GM19438 (cell line): ENCODE results near the gene ATAD1.
"Not testable (repeated sequence)": the region's sequence is repeated elsewhere in the genome, so short reads cannot be mapped to it uniquely, and the experiment has no call there.

Experiments
- ATAC-seq: cut with Tn5 transposase; IDR thresholded peaks from one replicate; pipeline ENCODE4 v1.9.1; 2021; ENCODE audit warnings: low read depth; ENCODE audit not compliant: unreplicated experiment

Gene ATAD1, protein sequence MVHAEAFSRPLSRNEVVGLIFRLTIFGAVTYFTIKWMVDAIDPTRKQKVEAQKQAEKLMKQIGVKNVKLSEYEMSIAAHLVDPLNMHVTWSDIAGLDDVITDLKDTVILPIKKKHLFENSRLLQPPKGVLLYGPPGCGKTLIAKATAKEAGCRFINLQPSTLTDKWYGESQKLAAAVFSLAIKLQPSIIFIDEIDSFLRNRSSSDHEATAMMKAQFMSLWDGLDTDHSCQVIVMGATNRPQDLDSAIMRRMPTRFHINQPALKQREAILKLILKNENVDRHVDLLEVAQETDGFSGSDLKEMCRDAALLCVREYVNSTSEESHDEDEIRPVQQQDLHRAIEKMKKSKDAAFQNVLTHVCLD

DNA sequence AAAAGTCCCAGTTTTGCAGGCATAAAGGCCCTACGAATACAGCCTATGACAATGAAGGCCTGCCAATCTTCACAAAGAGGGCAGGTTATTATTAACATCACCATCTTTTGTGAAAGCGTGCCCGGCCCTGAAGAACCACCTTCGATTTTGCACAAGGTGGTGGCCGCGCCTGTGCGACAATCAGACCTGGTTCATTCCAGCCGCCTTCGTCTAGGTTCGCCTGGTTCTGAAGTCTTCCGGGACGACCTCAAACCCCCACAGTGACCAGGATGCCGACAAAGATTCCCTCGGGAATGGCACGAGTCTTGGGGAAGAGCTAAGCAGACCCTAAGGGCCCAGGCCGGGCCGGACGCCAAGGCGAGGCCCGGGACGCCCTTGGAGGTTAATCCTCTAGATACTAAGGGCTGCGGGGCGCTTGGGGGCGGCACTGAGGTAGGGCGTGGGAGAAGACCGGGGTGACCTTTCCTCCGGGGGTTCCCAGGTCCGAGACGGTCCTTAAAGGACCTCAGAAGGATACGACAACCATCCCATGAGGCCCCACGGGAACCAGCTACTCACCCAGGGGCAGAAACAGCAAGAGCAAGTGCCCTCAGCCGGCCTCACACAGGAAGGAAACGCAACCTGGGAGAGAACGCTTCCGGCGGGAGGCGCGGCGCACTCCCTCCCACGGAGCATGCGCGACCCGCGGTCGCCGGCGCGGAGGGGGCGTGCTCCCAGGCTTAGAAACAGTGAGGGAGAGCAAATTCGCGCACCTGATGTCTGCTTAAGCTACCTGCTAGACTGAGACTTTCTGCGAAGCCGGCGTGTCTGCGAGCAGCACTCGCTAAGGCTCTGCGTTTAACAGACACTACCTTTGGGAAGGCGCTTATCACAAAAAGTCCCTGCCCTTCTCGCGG is at the start of gene ATAD1:
Gene ATAD1, minus strand, starts transcription at position 618 of the 896 bp plus-strand sequence. CDS start 3,627 bp downstream, outside the sequence.
- peak; percentile 81 for ATAC-seq

DNA sequence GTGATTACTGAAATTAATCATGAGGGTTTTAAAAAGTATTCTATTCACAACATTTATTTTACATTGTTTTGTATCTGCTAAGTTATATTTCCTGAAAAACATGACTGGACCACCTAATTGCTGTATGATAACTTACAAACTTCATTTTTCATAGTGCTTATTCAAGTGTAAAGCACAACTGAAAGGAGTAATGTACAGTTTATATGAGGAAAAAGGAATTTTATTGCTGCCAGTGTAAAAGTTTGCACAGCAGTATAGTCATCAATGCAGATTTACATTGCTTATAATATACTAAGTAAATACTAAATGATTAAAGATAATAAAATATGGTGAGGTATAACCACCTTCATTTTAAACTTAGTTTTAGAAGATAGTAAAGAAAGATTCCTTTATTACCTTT is 49.4 kb upstream of the ATAD1 start:
- no peak for ATAC-seq

DNA sequence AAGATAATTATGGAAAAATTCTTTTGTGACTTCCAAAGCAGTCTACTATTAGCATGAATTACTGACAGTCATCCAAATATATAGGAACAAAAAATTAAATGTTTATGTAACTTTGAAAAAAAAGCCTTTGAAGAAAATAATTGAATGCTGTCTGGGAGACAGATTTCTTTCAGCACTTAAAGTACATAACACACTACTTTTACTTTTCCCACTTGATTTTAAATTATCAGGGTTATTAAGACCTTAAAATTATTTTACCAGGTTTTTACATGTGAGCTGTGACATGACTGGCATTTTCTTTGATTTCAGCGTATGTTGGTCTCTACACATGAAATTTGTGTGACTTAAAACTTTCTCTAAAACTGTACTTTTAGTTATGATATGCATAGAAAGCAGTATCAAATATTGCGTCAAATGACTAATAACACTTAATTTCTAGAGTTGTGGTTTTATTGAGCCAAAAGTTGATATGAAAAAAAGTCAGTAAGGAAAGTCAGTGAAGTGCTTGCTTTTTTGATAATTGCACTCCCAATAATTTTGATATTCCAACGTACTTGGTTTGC is 48.5 kb upstream of the ATAD1 start:
- no peak for ATAC-seq

DNA sequence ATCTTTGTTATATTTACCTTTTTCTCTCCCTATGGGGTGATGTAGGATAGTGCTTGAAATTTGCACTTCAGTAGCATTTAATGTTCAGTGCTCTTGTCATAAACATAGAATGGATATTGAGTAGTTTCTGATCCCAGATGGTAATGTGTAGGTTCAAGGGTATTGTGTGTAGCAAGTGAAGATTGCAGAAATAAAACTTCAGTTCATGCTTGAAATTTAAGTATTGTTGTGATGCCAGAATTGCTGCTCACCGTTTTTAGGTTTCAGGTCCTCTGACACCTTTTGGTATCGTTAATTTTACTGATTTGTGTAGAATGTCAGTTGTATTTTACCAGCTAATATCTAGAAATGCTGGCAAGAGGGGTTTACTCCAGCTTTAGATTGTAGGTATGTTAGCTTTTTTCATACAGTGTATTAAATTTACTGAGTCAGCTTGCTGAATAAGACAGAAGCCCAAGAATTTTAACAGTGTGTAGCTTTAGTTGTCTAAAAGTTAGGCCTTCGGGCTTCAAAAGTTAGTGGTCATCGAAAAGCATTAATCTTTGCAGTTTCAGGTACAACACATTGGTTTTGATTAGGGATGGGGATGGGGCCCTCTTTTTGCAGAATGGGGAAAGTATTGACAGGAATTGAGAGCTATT is 47.3 kb upstream of the ATAD1 start:
- ATAC-seq, result no peak

DNA sequence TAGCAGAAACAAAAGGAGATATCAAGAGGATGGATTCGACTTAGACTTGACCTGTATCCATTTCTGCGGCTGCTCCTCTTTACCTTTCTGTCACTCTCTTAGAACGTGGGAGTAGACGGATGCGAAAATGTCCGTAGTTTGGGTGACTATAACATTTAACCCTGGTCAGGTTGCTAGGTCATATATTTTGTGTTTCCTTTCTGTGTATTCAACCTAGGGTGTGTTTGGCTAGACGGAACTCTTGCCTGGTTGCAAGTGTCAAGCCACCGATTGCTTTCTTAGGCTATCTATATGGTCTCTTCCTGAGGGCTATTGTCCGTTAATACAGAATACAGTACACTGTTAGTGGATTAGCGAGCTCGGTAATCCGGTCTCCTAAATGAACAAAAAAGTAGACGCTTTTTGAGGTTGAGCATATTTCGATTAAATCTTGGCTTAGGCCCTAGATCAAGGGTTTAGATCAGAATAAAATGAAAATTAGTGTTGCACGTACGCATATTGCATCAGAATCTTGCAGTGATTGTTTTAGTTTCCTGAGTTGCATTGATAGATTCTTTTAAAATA is 46.6 kb upstream of the ATAD1 start:
- no peak for ATAC-seq

DNA sequence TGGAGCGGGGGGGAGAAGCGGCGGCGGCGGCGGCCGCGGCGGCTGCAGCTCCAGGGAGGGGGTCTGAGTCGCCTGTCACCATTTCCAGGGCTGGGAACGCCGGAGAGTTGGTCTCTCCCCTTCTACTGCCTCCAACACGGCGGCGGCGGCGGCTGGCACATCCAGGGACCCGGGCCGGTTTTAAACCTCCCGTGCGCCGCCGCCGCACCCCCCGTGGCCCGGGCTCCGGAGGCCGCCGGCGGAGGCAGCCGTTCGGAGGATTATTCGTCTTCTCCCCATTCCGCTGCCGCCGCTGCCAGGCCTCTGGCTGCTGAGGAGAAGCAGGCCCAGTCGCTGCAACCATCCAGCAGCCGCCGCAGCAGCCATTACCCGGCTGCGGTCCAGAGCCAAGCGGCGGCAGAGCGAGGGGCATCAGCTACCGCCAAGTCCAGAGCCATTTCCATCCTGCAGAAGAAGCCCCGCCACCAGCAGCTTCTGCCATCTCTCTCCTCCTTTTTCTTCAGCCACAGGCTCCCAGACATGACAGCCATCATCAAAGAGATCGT is 46.0 kb upstream of the ATAD1 start:
- ATAC-seq, result not testable (repeated sequence)

DNA sequence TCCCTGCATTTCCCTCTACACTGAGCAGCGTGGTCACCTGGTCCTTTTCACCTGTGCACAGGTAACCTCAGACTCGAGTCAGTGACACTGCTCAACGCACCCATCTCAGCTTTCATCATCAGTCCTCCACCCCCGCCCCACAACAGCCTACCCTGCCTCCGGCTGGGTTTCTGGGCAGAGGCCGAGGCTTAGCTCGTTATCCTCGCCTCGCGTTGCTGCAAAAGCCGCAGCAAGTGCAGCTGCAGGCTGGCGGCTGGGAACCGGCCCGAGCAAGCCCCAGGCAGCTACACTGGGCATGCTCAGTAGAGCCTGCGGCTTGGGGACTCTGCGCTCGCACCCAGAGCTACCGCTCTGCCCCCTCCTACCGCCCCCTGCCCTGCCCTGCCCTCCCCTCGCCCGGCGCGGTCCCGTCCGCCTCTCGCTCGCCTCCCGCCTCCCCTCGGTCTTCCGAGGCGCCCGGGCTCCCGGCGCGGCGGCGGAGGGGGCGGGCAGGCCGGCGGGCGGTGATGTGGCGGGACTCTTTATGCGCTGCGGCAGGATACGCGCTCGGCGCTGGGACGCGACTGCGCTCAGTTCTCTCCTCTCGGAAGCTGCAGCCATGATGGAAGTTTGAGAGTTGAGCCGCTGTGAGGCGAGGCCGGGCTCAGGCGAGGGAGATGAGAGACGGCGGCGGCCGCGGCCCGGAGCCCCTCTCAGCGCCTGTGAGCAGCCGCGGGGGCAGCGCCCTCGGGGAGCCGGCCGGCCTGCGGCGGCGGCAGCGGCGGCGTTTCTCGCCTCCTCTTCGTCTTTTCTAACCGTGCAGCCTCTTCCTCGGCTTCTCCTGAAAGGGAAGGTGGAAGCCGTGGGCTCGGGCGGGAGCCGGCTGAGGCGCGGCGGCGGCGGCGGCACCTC is 45.3 kb upstream of the ATAD1 start, which contains the start of the genes KLLN and PTEN:
Gene KLLN, minus strand, starts transcription at position 481 of the 891 bp plus-strand sequence. CDS start 1,046 bp downstream, outside the sequence.
Gene PTEN, plus strand, starts transcription at position 573 of the 891 bp plus-strand sequence. CDS start 845 bp downstream, outside the sequence.
- ATAC-seq, result peak; percentile 31

DNA sequence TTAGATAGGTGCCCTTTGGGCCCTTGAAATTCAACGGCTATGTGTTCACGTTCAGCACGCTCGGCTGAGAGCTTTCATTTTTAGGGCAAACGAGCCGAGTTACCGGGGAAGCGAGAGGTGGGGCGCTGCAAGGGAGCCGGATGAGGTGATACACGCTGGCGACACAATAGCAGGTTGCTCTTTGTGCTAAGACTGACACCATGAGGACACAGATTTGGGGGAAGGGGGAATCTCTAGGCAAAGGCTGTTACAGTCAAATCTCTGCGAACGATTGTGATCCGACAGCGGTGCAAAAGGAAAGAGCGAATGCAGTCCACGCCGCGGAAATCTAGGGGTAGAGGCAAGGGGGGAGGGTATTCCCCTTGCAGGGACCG is 44.6 kb upstream of the ATAD1 start:
- ATAC-seq, result peak; percentile 8

DNA sequence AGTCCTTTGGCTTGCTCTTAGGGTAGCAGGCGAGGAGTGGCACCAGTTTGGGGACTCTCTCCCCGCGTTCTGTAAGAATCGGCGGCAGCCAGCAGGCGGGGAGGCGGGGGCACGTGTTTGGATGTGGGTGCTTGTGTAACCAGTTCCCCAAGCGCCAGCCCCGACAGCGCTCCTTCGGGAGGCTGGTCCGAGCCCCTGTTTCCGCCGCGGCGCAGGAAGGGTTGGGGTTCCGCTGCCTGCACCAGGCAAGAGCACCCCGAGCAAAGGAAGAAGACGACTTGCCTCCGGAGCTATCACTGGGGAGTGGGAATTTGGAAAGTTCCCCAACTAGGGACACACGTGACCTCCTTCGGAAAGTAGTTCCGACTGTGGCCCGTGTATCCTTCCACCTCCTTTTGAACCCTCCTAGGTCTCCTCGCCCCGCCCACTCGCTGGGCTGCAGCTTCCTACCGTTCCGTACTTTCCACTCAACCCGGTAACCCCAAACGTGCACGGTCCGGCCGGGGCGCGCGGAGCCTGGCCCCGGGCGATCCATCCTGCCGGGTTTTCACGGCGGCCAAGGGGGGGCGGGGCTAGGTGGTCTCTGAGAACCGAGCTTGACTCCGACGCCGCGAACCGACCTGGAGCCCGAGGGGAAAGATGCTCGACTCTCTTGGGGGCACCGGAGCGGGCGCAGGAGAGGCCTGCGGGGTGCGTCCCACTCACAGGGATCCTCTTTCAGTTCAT is 44.1 kb upstream of the ATAD1 start:
- ATAC-seq, result peak; percentile 49

DNA sequence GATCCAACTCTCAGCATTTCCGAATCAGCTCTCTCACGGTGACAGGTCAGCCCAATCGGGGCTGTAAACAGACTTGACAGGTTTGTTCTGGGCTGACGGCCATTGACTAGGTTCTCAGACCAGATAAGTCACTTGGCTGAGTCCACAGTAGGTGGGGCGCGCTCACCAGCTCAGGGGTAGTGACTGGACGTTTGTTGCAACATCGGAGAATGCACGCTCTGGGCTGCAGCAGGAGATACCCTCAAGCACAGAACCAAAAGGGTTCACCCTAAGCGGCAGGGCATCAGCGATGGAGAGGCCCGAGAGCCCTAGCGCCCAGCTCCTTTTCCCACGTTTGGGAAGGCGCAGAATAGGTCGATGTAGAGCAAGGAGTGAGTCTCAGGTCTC is 43.5 kb upstream of the ATAD1 start:
- peak; percentile 15 for ATAC-seq

DNA sequence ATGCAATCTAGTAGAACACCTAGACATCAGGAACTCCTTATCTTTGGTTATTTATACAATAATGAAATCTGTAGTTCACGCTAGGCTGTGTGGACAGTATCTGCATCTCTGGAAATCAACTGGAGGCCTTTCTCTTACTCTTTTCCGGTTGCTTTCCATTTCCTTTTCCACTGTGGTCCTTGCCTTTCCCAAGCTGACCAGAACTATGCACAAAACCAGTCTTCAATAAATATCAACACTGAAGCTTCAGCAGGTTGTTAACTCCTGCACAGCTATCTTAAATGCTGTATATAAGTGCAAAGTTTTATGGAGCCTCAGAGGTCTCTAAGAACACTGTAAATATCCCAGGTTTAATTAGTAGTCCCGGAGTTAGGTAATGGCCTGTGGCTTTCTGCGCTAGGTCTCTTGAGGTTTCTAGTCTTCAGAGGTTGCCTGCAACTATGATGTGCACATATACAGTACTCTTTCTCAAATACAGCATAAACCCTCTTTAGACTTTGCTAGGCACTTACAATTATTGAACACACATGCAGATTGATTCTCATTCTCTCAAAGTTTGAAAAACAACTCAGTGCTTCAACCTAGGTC is 42.9 kb upstream of the ATAD1 start:
- no peak for ATAC-seq

DNA sequence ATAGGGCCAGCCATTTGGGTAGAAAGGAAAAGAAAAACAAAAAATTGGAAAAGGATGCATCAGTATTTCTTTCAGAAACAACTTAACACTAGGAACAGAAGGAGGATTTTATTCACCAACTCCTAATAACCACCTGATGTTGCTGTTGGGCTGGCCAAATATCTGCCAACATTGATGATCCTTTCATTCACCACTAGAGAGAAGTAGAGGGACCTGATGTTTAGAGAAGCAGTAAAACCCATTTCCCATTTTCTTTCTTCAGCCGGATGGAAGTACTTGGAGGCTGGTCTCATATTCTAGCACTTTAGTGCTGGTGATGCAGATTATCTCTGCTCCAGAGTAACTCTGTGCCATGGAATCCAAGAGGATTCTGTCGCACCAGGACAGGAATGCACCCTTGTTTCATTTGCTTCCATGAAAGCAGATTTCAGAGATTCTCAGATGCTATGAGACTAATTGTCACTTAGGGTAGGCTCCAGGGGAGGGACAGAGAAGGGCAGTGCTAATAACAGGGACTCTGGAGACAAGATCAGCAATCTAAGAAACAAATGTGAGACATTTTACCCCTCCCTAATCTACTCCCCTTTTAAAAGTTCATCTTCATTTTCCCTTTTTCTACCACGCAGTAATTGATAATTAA is 42.2 kb upstream of the ATAD1 start:
- ATAC-seq, result no peak

DNA sequence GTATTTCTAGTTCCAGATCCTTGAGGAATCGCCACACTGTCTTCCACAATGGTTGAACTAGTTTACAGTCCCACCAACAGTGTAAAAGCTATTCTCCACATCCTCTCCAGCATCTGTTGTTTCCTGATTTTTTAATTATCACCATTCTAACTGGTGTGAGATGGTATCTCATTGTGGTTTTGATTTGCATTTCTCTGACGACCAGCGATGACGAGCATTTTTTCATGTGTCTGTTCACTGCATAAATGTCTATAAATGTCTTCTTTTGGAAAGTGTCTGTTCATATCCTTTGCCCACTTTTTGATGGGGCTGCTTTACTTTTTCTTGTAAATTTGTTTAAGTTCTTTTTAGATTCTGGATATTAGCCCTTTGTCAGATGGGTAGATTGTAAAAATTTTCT is 37.6 kb upstream of the ATAD1 start:
- ATAC-seq, result not testable (repeated sequence)

DNA sequence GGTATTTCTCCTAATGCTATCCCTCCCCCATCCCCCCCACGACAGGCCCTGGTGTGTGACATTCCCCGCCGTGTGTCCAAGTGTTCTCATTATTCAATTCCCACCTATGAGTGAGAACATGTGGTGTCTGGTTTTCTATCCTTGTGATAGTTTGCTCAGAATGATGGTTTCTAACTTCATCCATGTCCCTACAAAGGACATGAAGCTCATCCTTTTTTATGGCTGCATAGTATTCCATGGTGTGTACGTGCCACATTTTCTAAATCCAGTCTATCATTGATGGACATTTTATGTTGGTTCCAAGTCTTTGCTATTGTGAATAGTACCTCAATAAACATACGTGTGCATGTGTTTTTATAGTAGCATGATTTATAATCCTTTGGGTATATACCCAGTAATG is 37.2 kb upstream of the ATAD1 start:
- not testable (repeated sequence) for ATAC-seq

DNA sequence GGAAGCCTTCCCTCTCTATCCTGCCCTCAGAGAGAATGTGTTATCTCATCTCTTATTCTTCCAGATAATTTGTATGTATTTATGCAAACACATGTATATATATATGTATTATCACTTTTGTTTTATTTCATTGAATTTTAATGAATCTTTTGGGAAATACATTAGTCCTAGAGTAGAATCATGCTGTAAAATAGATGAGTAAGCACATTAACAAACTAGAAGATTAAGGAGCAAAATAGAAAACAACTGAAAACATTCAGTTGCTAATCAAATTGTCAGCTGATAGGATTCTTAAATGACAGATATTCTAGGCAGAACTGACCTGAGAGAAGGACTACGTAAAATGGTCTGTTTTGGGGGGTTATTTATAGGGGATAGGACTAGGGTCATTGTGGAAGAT is 34.1 kb upstream of the ATAD1 start:
- ATAC-seq, result no peak

DNA sequence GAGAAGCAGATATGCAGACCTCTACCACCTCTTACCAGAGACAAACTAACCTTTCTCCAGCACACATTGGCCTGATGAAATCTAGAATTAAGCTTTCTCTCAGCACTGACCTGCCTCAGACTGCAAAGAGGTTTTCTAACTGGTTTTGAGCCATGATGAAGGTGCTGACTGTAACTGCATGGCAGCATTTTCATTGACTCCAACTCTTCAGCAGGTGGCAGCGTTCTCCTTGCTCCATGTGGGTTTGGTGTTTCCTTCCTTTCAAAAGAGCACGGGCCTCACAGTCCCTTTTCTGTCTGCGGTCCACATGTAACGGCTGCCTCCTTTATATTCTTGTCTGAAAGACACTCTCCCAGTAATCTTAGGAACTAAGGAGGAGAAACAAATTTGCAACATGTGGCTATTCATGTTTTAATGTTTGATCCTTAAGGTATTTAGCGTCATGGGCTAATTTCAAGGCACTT is 32.7 kb upstream of the ATAD1 start:
- ATAC-seq, result no peak

DNA sequence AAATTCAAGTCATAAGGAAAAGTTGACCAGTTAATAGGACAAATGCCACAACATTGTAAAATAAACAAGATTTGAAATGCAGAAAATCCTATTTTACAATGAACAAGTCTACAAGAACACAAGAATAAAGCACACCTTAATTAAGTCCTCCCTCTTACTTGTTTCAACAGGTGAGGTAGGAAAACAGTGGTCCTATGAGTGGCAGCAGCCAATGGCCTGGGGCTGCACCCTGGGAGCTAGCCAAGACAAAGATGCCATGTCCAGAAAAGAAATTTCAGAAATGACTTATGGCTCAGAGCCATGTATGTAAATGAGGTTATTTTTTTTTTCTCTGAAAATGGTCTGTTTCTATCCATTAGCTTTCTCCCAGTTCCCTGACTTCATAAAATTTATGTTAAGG is 31.0 kb upstream of the ATAD1 start:
- ATAC-seq, result no peak
